ENCODE measurements around the gene CA5B. TPM values are rescaled to one million over a fixed set of nuclear protein-coding genes. Genes with fewer than 3 reads are reported as not detected.
"Not testable (repeated sequence)": the region's sequence is repeated elsewhere in the genome, so short reads cannot be mapped to it uniquely, and the experiment has no call there.

CA5B gene
- total RNA-seq, 1 donor from 2014 or later = 5.6 TPM

DNA sequence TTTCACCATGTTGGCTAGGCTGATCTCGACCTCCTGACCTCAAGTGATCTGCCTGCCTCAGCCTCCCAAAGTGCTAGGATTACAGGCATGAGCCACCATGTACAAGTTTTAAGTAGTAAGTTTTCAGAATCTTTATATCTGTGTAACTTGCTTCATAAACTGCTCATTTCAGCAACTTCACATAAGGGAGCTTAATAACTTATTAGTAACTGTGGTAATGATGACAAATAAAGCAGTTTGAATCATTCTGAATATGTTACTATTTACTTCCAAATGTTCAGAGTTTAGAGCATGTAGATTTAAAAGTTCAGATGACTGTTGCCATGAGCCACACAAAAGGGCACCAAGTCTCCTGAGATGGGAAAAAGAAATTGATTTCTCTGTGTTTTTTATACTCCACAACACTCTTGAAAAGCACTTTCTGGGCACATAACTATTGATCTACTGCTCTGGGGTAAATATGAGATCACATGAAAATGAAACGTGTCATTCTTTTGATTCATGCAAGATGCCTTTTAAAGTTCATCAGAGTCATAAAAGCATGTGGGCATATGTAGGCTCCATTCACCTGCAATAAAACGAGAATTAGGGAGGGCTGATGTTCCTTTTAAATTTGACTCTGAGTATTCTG is 14.1 kb upstream of the CA5B start:
- H2AFZ ChIP-seq (replicated peaks) = no peak overlapping the region
- H3K9ac ChIP-seq = no peak overlapping the region
- H3K4me1 ChIP-seq = no peaks in the 10 kb centered on the region
- no peak overlapping the region for H3K4me3 ChIP-seq
- DNase-seq (ENCODE audit: low spot score) = no peak
- H4K20me1 ChIP-seq (ENCODE audit: low read depth) = no peaks in the 10 kb centered on the region
- H3K9me3 ChIP-seq (ENCODE audit: low read depth) = no peaks in the 10 kb centered on the region
- Mint-ChIP-seq H3K9me3 (peaks cover 5% of the 10 kb centered on the region), H3K27ac (no peak overlapping the region), H3K4me1 (peaks cover under 1% of the 10 kb centered on the region), H3K36me3 (peaks cover 3% of the 10 kb centered on the region), H3K27me3 (ENCODE audit: insufficient read depth, low read depth) (no peaks in the 10 kb centered on the region), H3K4me3 (no peak overlapping the region)
- no peaks in the 10 kb centered on the region for H3F3A ChIP-seq (ENCODE audit: low read depth)
- H3K79me2 ChIP-seq (ENCODE audit: low read depth) = no peaks in the 10 kb centered on the region
- TF ChIP-seq CTCF (IDR thresholded peaks at IDR 0.05) = no peak
- TF ChIP-seq EZH2 (IDR thresholded peaks at IDR 0.05) = no peak
- no peak for TF ChIP-seq EZH2phosphoT487 (IDR thresholded peaks at IDR 0.05)
- H3K27ac ChIP-seq = no peak overlapping the region
- no peak overlapping the region for H3K4me2 ChIP-seq
- H3K36me3 ChIP-seq = no peaks in the 10 kb centered on the region
- no peaks in the 10 kb centered on the region for H3K27me3 ChIP-seq

- Histone ChIP-seq H2AFZ (replicated peaks) (no peak overlapping the region), H4K20me1 (ENCODE audit: low read depth) (no peaks in the 10 kb centered on the region), H3F3A (ENCODE audit: low read depth) (no peaks in the 10 kb centered on the region), H3K79me2 (ENCODE audit: low read depth) (no peaks in the 10 kb centered on the region), H3K4me1 (no peaks in the 10 kb centered on the region), H3K27me3 (no peaks in the 10 kb centered on the region), H3K4me3 (no peak overlapping the region), H3K27ac (no peak overlapping the region), H3K9ac (no peak overlapping the region), H3K36me3 (no peaks in the 10 kb centered on the region), H3K4me2 (no peak overlapping the region), H3K9me3 (ENCODE audit: low read depth) (no peaks in the 10 kb centered on the region)
- no peak for DNase-seq (ENCODE audit: low spot score)
- no peaks in the 10 kb centered on the region for H3K27me3 Mint-ChIP-seq (ENCODE audit: insufficient read depth, low read depth)
- peaks cover 3% of the 10 kb centered on the region for H3K36me3 Mint-ChIP-seq
- no peak overlapping the region for H3K4me3 Mint-ChIP-seq
- TF ChIP-seq CTCF (IDR thresholded peaks at IDR 0.05) (peak; percentile 20), EZH2phosphoT487 (IDR thresholded peaks at IDR 0.05) (no peak)
- H3K27ac Mint-ChIP-seq = no peak overlapping the region
- H3K4me1 Mint-ChIP-seq = no peaks in the 10 kb centered on the region
- peaks cover 7% of the 10 kb centered on the region for H3K9me3 Mint-ChIP-seq
Measured at GRCh38 chrX:15724911-15725310, 13.2 kb upstream of the CA5B start.

DNA sequence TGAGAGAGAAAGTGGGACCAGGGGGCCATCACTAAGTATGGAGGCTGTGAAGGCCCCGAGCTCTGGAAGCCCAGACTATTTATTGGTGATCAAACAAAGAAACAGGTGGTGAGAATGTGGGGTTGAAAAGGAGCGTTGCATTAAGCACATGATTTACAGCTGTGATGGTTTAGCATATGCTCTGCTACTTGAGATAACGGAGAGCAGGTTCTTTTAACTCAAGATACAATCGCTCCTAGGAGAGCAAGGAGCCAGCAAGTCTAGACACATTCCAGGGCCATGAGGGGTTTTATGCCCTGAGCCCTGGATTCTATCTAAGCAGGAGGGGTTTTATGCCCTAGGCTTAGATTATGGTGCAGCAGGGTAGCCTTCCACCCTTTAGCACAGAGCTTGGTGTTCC is 6.7 kb upstream of the CA5B start:
- H3K4me3 Mint-ChIP-seq; H3K4me3 ChIP-seq; H3F3A ChIP-seq (ENCODE audit: low read depth); DNase-seq (ENCODE audit: low spot score); H3K27me3 Mint-ChIP-seq (ENCODE audit: insufficient read depth, low read depth); H3K9me3 ChIP-seq (ENCODE audit: low read depth); H3K4me2 ChIP-seq; H3K4me1 ChIP-seq; H3K27ac Mint-ChIP-seq; H3K4me1 Mint-ChIP-seq; H3K27ac ChIP-seq; H2AFZ ChIP-seq (replicated peaks); H3K27me3 ChIP-seq; H4K20me1 ChIP-seq (ENCODE audit: low read depth); H3K36me3 ChIP-seq; H3K9ac ChIP-seq; H3K79me2 ChIP-seq (ENCODE audit: low read depth): not testable (repeated sequence)
- H3K36me3 Mint-ChIP-seq = peaks cover 14% of the 10 kb centered on the region
- H3K9me3 Mint-ChIP-seq = peaks cover 13% of the 10 kb centered on the region

DNA sequence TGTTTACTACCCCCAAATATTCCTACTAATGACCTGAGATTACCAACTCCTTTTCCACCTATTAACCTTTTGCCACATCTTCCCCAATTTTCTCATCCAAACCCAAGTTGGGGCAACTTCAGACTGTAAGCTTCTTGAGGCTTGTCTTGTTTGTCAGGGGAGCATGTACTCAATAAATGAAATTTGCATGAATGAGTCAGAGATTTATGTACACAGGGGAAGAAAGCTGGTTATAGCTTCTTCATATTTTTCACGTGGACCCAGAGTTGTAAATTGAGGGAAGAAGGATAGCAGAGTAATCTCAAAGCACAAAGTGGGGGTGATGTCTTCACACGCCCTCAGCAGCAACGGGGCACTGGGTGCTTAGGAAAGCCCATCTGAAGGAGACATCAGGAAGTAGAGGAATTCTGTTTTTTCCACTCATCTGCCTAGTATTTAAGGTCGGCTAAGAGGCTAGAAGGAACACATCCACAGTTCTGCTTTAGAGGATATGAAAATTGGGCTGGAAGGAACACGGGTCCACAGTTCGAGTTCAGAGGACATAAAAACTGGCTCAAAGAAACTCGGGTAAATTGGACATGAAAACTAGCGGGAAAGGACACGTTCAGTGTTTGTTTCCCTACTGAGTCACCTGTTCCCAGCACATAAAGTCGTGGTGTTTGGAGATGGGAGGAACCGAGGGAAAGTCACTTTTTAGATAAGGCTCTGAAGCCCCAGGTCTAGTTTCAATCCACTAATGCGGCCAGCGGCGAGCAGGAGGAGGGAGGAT is 696 bp upstream of the CA5B start:
- peak overlapping the region; percentile 68 for H3K4me2 ChIP-seq
- TF ChIP-seq CTCF (IDR thresholded peaks at IDR 0.05) = no peak
- TF ChIP-seq EZH2 (IDR thresholded peaks at IDR 0.05) = no peak
- TF ChIP-seq EZH2phosphoT487 (IDR thresholded peaks at IDR 0.05) = no peak

More for the DNA sequence above, 696 bp upstream of the CA5B start:
- Histone ChIP-seq H3K9me3 (ENCODE audit: low read depth) (no peaks in the 10 kb centered on the region), H3F3A (ENCODE audit: low read depth) (no peaks in the 10 kb centered on the region), H3K4me3 (peak overlapping the region; percentile 37), H3K9ac (no peak overlapping the region), H2AFZ (replicated peaks) (peak overlapping the region; percentile 83), H3K27ac (no peak overlapping the region), H3K79me2 (ENCODE audit: low read depth) (no peaks in the 10 kb centered on the region), H3K36me3 (no peaks in the 10 kb centered on the region), H4K20me1 (ENCODE audit: low read depth) (no peaks in the 10 kb centered on the region), H3K4me1 (peaks cover 6% of the 10 kb centered on the region), H3K27me3 (peaks cover 18% of the 10 kb centered on the region)
- no peak overlapping the region for H3K27ac Mint-ChIP-seq
- H3K4me1 Mint-ChIP-seq = peaks cover 12% of the 10 kb centered on the region
- no peak for DNase-seq (ENCODE audit: low spot score)
- H3K27me3 Mint-ChIP-seq (ENCODE audit: insufficient read depth, low read depth) = peaks cover 9% of the 10 kb centered on the region
- peak overlapping the region; percentile 85 for H3K4me3 Mint-ChIP-seq
- H3K9me3 Mint-ChIP-seq = no peaks in the 10 kb centered on the region
- peaks cover 8% of the 10 kb centered on the region for H3K36me3 Mint-ChIP-seq
